Endothelial cell of umbilical vein (primary cell): ENCODE data around the gene ELK3. TPM values are rescaled to one million over a fixed set of nuclear protein-coding genes. Genes with fewer than 3 reads are reported as not detected.

Source experiments
- BruUV-seq: library from RNA; stranded (reverse); fragments of 400-500 nt; replicated peaks from 2 replicates; lab custom pipeline; 2021; lab: Mats Ljungman, UMichigan
- CTCF ChIA-PET: fragments of 300-600, 350-600 bp; sonication (Branson Sonifier 250); formaldehyde crosslinking; loops from one replicate; lab custom pipeline; 2021; ENCODE audit warnings: antibody characterized with exemption, inconsistent platforms; lab: Charles Lee
- POLR2A ChIA-PET: fragments of 300-600, 350-600 bp; sonication (Branson Sonifier 250); formaldehyde crosslinking; loops from one replicate; lab custom pipeline; 2021; ENCODE audit warnings: antibody characterized with exemption, inconsistent platforms; lab: Charles Lee
- DNase-seq: peaks from one replicate; pipeline ENCODE4 v3.0.0-alpha.2; 2011; ENCODE audit warnings: low read depth, low spot score
- FAIRE-seq: peaks from 2 replicates; lab custom pipeline; 2011; peaks lifted over from hg19 to GRCh38; lab: Jason Lieb, UNC
- H2AFZ ChIP-seq: 2 replicates; pipeline ENCODE4 v1.6.0; 2012; ENCODE audit warnings: low read depth, low read length, control low read depth, inconsistent platforms
- H3K27ac ChIP-seq: 2 replicates; pipeline ENCODE4 v1.5.1; 2011; ENCODE audit warnings: low read depth, mild to moderate bottlenecking, control low read depth, low read length, moderate library complexity; ENCODE audit not compliant: insufficient read depth
- H3K27me3 ChIP-seq, 2 experiments: 2 replicates each; pipeline versions ENCODE4 v1.6.0 to v1.6.1; 2011; ENCODE audit warnings: low read length in 2 of 2, mixed read lengths in 1 of 2; ENCODE audit not compliant: control insufficient read depth in 2 of 2, insufficient read depth in 2 of 2
- H3K36me3 ChIP-seq, 2 experiments: 2 replicates in 1 of 2; 3 replicates in 1 of 2; pipeline ENCODE4 v1.5.1; 2011; ENCODE audit warnings: low read length in 2 of 2, mild to moderate bottlenecking in 1 of 2, moderate library complexity in 1 of 2; ENCODE audit not compliant: control insufficient read depth in 2 of 2, insufficient read depth in 2 of 2; ENCODE audit errors: extremely low read depth in 1 of 2
- H3K4me1 ChIP-seq: 3 replicates; pipeline ENCODE4 v1.5.1; 2011; ENCODE audit warnings: mild to moderate bottlenecking, low read length; ENCODE audit not compliant: control insufficient read depth, insufficient read depth; ENCODE audit errors: extremely low read depth
- H3K4me2 ChIP-seq: 2 replicates; pipeline ENCODE4 v1.6.1; 2011; ENCODE audit warnings: low read length, control low read depth, mixed read lengths; ENCODE audit not compliant: insufficient read depth
- H3K4me3 ChIP-seq, 3 experiments: fragments of 200-600 bp in 1 of 3; sonication (generic), shearing (Covaris generic) in 1 of 3; replicated peaks in 1 of 3; 2 replicates each; pipeline ENCODE4 v1.5.1; 2011 to 2016; ENCODE audit warnings: control low read depth in 3 of 3, low read length in 3 of 3, mild to moderate bottlenecking in 2 of 3, inconsistent platforms in 1 of 3, low read depth in 1 of 3, moderate library complexity in 1 of 3; ENCODE audit not compliant: insufficient read depth in 1 of 3
- H3K79me2 ChIP-seq: 2 replicates; pipeline ENCODE4 v1.6.0; 2012; ENCODE audit warnings: low read length, inconsistent platforms; ENCODE audit not compliant: control insufficient read depth, insufficient read depth
- H3K9ac ChIP-seq: replicated peaks from 2 replicates; pipeline ENCODE3; 2011; ENCODE audit warnings: low read length, control low read depth; ENCODE audit not compliant: insufficient read depth; ENCODE audit errors: extremely low read depth
- H3K9me1 ChIP-seq: replicated peaks from 3 replicates; pipeline ENCODE4 v1.6.0; 2011; ENCODE audit warnings: mild to moderate bottlenecking, low read length; ENCODE audit not compliant: control insufficient read depth, insufficient read depth; ENCODE audit errors: extremely low read depth
- H3K9me3 ChIP-seq: replicated peaks from 2 replicates; pipeline ENCODE4 v1.5.1; 2012; ENCODE audit warnings: low read length, inconsistent platforms; ENCODE audit not compliant: control insufficient read depth, insufficient read depth
- H4K20me1 ChIP-seq: replicated peaks from 2 replicates; pipeline ENCODE3; 2011; ENCODE audit warnings: mild to moderate bottlenecking, low read length; ENCODE audit not compliant: control insufficient read depth, insufficient read depth; ENCODE audit errors: extremely low read depth
- EZH2 ChIP-seq: IDR thresholded peaks from 2 replicates; pipeline ENCODE4 v1.6.1; 2012; ENCODE audit warnings: borderline replicate concordance, low read depth, mild to moderate bottlenecking, moderate library complexity, low read length, inconsistent platforms; ENCODE audit not compliant: severe bottlenecking
- FOS ChIP-seq: IDR thresholded peaks from 2 replicates; pipeline ENCODE4 v1.6.1; 2011; ENCODE audit warnings: mild to moderate bottlenecking, low read length, moderate library complexity, borderline replicate concordance; ENCODE audit not compliant: insufficient read depth
- GATA2 ChIP-seq: IDR thresholded peaks from 2 replicates; pipeline ENCODE4 v1.7.0; 2011; ENCODE audit warnings: low read depth, mild to moderate bottlenecking, moderate library complexity, mixed read lengths, low read length; ENCODE audit not compliant: insufficient read length, insufficient read depth
- JUN ChIP-seq: IDR thresholded peaks from 2 replicates; pipeline ENCODE4 v1.6.1; 2011; ENCODE audit warnings: borderline replicate concordance, low read depth; ENCODE audit not compliant: insufficient read length, insufficient read depth
- MYC ChIP-seq: IDR thresholded peaks from one replicate; pipeline ENCODE4 v1.6.1; 2011; ENCODE audit warnings: mild to moderate bottlenecking, low read depth, low read length
- POLR2A ChIP-seq: IDR thresholded peaks from 2 replicates; pipeline ENCODE4 v1.6.1; 2012; ENCODE audit warnings: low read depth, mild to moderate bottlenecking, control low read depth, low read length
- POLR2AphosphoS5 ChIP-seq: IDR thresholded peaks from 2 replicates; pipeline ENCODE4 v1.6.1; 2012; ENCODE audit warnings: low read depth, mild to moderate bottlenecking, control low read depth, low read length, moderate library complexity; ENCODE audit not compliant: insufficient read depth
- dilution Hi-C: fragments of 300-500 bp; cut with MboI; formaldehyde crosslinking; loops from one replicate; pipeline ENCODE4 v1.15.0; 2019; ENCODE audit warnings: low sequenced_read_pairs; ENCODE audit not compliant: extremely low pct_ligation_motif_present
- intact Hi-C: fragments of 100-400 bp; cut with micrococcal nuclease; formaldehyde crosslinking; loops from one replicate; pipeline ENCODE4 v1.10.0; 2022
- polyA plus RNA-seq, 4 experiments: library from polyadenylated mRNA; depleted of rRNA in 3 of 4; stranded (reverse) in 3 of 4; unstranded in 1 of 4; fragments of >200 nt; gene quantifications; 2 replicates each; pipeline versions ENCODE4 v1.2.1 to v1.2.3, GENCODE V29; 2011 to 2012; ENCODE audit warnings: missing spikeins in 1 of 4
- total RNA-seq: library from RNA; stranded (reverse); gene quantifications from 2 replicates; pipeline ENCODE4 v1.2.3, GENCODE V29; 2021
- TF ChIP-seq, protein P1 (sequence below): IDR thresholded peaks from 2 replicates; pipeline ENCODE4 v1.6.1; 2011; ENCODE audit not compliant: insufficient read depth, insufficient read length
- TF ChIP-seq, protein P2 (sequence below), 2 donors: IDR thresholded peaks; 1 replicate in 1 of 2; 2 replicates in 1 of 2; pipeline ENCODE4 v1.5.1; 2011; ENCODE audit warnings: low read length in 2 of 2, mild to moderate bottlenecking in 2 of 2, moderate library complexity in 2 of 2, control low read depth in 1 of 2, inconsistent platforms in 1 of 2, low read depth in 1 of 2; ENCODE audit not compliant: insufficient read depth in 1 of 2; ENCODE audit errors: extremely low read depth in 1 of 2

The ELK3 gene
- total and polyA plus RNA-seq, 2 donors (not counting 3 experiments of a cell fraction or from before 2014, with no cell fraction given) = 64.8 to 132 TPM

DNA sequence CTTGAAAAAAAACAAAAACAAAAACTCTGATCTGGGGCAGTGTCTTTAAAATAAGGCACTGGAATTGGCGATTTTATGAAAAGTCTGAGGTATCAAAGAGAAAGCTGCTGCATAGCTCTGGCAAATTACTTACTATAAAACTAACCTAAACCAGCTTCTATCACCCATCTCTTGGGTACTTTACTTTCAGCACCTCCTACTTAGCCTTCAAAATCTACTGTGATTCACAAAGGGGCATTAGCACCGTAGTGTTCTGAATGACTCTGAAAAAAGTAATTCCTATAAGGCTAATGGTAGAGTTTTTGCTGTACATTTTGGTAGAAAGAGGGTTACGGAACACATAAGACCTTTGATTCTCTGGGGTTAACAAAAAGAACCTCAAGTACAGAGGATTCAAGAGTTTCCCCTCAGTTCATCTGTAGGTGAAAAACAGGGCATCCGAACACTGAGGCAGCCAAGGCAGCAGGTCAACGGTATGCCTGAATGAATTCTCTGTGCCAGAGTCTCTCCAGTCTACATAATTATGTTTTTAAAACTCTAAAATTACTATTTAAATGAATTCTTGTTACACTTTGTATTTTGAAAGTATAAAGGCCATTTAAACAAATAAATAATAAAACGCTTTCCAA, 101.5 kb downstream of the ELK3 start:
- no peaks in the 10 kb centered on the region for H4K20me1 ChIP-seq
- H3K9me1 ChIP-seq = no peaks in the 10 kb centered on the region
- peaks cover 88% of the 10 kb centered on the region for H3K79me2 ChIP-seq
- H3K27me3 ChIP-seq = no peaks in the 10 kb centered on the region
- intact Hi-C loops = no loop called here
- dilution Hi-C loops = no loop called here
- no peak for FAIRE-seq
- H3K9ac ChIP-seq = no peak overlapping the region
- TF ChIP-seq, protein P1, sequence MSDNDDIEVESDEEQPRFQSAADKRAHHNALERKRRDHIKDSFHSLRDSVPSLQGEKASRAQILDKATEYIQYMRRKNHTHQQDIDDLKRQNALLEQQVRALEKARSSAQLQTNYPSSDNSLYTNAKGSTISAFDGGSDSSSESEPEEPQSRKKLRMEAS = no peak
- TF ChIP-seq FOS = no peak
- TF ChIP-seq POLR2AphosphoS5 = no peak
- no peak for TF ChIP-seq MYC
- TF ChIP-seq, protein P2, sequence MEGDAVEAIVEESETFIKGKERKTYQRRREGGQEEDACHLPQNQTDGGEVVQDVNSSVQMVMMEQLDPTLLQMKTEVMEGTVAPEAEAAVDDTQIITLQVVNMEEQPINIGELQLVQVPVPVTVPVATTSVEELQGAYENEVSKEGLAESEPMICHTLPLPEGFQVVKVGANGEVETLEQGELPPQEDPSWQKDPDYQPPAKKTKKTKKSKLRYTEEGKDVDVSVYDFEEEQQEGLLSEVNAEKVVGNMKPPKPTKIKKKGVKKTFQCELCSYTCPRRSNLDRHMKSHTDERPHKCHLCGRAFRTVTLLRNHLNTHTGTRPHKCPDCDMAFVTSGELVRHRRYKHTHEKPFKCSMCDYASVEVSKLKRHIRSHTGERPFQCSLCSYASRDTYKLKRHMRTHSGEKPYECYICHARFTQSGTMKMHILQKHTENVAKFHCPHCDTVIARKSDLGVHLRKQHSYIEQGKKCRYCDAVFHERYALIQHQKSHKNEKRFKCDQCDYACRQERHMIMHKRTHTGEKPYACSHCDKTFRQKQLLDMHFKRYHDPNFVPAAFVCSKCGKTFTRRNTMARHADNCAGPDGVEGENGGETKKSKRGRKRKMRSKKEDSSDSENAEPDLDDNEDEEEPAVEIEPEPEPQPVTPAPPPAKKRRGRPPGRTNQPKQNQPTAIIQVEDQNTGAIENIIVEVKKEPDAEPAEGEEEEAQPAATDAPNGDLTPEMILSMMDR (IDR thresholded peaks at IDR 0.05; ENCODE audit: extremely low read depth in 1 of 2, insufficient read depth in 1 of 2, low read depth in 1 of 2, low read length in 2 of 2) = no peak
- TF ChIP-seq POLR2A = no peak
- TF ChIP-seq EZH2 = no peak
- TF ChIP-seq GATA2 = no peak
- no peak for TF ChIP-seq JUN
- no peak overlapping the region for H2AFZ ChIP-seq
- no peak overlapping the region for H3K27ac ChIP-seq
- no peak for DNase-seq
- POLR2A ChIA-PET = no interaction called here
- H3K4me2 ChIP-seq = no peak overlapping the region
- H3K4me3 ChIP-seq = no peak overlapping the region
- BruUV-seq = no TSS peak
- no peaks in the 10 kb centered on the region for H3K9me3 ChIP-seq
- CTCF ChIA-PET = no interaction called here
- H3K4me1 ChIP-seq = no peaks in the 10 kb centered on the region
- H3K36me3 ChIP-seq = peaks cover 17 to 53% of the 10 kb centered on the region in 2 experiments
